ENCODE data around the gene ALG8. TPM values are rescaled to one million over a fixed set of nuclear protein-coding genes. Genes with fewer than 3 reads are reported as not detected.

Gene ALG8
- total RNA-seq, 1 donor from 2014 or later: 26.2 TPM

DNA sequence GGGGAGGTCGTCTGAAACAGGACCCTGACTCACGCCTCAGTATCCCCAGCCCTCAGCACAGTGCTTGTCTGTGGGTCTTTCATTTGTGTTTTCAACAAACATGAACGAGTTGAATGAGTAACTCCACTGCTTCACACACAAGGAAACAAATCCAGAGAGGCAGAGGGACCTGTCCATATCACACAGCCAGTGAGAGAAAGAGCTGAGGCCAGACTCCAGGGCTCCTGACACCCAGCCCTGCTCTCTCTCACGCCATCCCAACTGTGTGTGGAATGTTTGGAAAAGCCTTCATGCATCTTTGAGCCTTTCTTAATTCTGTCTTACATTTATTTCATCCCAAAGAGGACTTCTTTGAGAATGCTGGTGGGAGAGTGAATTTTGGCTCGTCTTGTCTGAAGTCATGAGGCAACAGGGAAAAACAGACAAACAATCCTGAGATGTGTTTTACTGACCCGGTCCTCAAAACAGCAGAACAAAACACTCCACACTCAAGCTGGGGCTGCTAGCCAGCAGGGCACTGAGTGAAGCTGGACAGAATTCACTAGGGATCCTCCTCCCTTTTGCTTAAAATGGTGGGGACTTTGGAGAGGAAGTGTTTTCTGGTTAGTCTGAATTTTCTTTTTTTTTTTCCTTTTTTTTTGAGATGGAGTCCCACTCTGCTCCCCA, 19.7 kb upstream of the ALG8 start:
- no peak for DNase-seq

DNA sequence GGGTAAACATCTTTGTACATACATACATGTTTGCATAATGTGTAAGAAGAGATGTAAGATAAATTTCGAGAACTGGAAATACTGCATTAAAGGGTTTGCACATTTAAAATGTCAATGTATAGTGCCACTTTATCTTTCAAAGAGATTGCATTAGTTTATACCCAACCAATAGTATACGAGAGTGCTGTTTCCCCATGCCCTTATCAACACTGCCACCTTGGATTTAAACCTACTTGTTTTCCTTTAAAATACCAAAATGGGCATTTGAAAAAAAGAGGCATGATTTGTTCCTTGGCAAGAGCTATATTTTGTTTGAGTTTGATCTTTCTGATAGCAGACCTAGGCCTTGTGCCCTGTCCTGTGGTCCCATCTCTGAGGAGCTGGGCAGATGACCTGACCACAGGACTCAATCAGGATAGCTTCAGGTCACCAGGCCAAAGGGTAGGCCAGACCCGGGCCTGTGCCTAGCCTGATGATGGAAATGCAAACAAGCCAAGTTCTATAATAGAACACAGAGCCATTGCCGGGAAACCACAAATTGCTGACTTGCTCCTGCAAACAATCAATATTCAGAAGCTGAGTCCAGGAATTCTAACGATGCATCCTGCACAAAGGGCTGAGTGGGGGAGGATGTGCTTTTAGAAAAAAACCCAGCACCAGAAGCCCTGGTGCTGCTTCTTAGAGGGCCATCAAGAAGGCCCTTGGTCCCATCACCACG, 16.9 kb upstream of the ALG8 start:
- no peak for DNase-seq

DNA sequence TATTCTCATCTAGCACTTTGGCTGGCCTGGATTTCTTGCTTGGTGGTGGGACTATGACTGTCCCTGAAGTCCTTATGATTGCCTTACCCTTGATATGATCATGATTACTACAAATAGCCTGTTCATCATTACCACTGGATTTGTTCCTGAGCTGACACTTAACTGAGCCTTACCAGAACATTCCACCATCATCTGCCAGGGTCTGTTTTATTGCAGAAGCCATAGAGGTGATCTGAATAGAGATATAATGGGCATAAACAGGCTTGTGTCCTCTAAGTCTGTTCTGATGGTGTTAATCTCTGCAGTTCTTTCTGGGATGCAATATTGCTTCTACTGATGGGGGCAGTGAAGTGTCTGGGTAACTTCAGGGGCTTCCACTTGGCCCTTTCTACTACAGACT, 12.4 kb upstream of the ALG8 start:
- DNase-seq: no peak

DNA sequence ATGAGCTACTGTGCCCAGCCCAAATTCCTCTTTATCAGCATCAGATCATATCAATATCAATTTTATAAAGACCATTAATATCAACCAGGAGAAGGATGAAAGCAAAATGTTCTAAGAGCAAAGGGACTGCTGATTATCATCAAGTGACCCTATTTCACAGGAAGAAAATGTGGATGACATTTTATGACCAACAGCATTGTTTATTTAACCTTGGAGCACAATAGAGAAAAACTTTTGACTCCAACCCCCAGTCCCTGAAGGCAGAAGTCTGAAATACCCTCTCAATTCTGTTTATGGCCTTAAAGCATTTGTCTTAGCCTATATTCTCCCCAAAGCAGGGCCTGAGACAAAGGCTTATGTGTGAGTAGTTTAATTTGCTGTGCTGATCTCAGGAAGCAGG, 11.3 kb upstream of the ALG8 start:
- DNase-seq: no peak

DNA sequence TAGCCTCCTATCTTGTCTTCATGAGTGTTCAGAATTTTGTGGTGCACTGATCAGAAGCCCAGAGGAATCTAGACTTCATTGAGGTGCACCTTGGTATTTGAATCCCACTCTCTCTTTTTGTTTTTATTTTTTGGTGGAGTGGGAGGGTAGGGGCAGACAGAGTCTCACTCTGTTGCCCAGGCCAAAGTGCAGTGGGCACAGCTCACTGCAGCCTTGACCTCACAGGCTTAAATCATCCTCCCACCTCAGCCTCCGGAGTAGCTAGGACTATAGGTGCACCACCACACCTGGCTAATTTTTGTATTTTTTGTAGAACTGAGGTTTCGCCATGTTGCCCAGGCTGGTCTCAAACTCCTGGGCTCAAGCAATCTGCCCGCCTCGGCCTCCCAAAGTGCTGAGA, 10.9 kb upstream of the ALG8 start:
- DNase-seq: no peak

DNA sequence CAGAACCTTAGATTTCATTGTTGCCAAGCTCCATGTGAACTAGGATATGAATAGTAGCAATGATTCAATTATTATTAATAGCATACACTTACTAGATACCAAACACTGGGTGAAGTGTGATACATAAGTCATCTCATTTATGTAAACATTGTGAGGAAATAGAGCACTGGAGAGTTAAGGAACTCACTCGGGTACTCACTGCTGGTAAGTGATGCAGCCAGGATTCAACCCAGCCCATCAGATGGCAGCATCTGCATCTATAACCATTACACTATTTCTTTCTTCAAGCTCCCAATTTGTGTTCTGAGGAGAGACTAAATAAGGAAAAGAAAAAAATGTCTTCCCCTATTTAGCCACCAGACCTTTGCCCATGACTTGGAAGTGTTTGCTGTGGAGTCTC, 10.2 kb upstream of the ALG8 start:
- DNase-seq: no peak

DNA sequence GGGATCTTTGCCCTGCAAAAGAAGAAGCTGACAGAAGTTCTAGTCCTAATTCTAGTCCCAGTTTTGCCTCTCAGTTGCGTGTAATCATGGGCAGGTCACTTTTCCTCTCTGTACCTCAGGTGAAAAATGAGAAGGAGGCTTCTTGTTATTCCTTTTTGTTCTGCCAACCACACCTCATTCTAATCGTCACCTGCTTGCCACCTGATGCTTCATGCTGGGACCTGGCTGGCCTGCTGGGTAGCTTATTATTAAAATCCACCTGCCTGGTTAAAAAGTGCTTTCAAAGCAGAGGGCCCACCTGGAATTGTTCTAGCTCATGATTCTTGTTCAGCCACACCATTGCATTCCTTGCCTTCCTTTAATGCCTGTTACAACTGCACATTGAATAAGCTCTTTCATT, 8.4 kb upstream of the ALG8 start:
- DNase-seq: no peak

DNA sequence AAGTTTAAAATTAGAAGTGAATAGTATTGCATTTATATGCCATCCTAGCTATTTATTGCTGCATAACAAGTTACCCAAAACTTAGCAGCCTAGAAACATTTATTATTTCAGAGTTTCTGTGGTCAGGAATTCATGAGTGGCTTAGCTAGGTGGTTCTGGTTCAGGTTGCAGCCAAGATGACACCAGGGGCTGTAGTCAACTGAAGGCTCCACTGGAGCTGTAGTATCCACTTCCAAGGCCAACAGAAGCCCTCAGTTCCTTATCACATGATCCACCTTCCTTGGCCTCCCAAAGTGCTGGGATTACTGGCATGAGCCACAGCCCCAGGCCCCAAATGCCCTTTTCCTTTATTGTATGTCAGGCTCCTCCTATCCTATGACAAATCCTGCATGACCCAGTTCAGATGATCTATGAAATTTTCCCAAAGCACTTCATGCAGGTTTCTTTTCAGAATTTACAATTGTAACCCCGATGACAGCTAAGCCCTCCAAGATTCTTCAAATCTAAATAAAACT, 6.1 kb upstream of the ALG8 start:
- DNase-seq: no peak

DNA sequence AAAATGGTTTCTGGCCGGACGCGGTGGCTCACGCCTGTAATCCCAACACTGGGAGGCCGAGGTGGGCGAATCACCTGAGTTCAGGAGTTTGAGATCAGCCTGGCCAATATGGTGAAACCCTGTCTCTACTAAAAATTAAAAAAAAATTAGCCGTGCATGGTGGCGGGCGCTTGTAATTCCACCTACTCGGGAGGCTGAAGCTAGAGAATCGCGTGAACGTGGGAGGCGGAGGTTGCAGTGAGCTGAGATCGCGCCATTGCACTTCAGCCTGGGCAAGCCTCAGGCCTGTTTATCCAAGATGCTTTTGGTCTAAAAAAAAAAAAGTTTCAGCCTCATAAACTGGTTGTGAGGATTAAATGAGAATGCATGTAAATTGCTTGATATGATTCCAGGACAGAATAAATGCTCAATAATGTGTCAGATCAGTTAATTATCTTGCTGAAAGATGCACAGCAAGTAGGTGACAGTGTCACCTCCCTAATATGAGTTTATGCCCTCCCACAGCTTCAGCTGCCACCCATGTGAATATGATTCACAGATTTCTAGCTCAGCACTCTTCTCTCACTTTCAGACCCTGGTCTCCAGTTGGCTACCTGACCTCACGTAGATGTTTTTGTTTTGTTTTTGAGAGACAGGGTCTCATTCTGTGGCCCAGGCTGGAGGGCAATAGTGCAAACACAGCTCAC, 1.1 kb upstream of the ALG8 start:
- DNase-seq: no peak

DNA sequence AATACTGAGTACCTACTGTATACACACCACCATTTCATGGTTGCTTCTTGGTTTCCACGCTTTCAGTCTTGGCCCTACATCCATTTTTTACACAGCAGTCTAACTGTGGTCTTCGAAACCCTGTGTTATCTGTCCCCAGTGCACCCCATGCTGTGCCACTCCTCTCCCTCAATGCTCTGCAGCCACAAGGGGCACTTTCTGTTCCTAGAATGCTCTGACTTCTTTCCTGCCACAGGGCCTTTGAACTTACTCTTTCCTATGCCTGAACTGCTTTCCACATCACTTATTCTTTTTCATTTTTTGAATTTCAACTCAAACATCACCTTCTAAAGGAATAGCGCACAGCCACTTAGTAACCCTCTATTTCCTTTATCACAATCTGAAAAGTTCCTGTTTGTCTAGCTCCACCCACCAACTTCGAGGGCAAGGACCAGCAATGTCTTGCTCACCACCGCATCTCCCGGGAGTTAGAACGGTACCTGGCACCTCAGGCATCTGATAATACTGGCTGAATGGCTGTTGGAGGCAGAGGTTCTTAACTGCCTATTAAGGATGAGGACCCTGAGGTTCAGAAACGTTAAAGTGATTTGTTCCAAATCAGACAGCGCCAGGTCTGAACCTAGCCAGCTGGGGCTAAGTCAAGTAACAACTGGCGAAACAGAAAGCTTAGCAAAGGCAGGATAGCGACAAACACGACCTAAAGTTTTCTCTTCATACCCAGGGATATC, 568 bp downstream of the ALG8 start:
- DNase-seq: no peak

DNA sequence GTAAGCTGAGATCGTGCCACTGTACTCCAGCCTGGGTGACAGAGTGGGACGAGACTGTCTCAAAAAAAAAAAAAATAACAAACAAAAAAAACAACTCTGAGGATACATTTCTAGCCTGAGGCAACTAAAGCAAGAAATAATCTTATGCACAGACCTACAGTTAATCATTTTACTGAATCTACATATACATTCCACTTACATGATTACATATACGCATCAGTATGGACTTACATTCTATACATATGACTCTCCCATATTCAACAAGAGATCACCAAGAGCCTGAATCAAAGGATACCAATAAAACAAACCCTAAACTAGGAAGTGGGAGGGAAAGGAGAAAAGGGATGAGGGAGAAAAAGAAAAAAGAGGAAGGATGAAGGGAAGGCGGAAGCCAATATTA, 1.1 kb downstream of the ALG8 start:
- DNase-seq: no peak

DNA sequence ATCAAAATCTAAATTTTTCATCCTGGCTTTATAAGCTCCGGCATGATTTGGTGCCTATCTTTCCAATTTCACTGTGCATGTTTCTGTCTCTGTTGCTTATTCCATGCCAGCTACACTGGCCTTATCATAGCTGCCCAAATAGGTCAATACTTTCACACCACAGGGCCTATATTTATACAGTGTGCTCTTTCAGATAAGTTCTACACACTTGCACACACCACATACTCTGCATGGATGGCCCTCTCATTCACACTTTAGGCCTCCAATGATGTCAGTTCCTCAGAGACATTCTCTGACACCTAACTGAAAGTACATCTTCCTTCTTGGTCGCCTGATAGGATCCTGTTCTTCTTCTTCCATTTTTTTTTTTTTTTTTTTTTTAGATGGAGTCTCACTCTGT, 7.0 kb downstream of the ALG8 start:
- DNase-seq: no peak

DNA sequence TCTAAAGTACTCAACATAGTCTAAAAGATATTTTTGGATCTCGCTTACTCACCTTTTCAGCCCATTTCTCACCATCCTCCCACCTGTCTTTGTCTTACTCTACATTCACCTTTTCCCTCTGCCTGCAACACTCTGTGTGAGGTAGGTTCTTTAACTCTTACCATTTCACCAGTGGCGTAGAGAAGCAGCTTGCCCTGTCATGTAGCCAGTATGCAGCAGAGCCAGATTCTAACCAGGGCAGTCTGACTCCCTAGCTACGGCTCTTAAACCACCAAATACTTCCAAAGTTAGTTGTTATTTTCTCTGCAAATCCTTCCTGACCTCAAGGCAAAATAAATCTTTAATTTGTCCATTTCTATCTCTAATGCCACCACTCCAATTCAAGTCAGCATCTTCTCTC, 7.5 kb downstream of the ALG8 start:
- DNase-seq: no peak

DNA sequence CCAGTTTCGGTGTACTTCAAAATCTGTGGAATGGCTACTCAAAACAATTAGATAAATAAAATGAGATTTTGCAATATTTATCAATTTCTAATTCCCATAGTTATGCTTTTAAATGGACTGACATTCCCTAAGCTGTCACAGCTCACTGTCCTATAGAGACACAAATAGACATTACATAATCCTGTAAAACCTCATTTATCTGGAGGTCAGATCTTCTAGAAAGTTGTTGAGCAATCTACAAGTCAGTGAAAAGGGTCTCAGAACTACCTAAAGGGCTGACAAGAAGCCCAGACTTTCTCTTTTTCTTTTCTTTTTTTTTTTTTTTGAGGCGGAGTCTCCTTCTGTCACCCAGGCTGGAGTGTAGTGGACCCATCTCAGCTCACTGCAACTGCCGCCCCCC, 12.0 kb downstream of the ALG8 start:
- DNase-seq: no peak

DNA sequence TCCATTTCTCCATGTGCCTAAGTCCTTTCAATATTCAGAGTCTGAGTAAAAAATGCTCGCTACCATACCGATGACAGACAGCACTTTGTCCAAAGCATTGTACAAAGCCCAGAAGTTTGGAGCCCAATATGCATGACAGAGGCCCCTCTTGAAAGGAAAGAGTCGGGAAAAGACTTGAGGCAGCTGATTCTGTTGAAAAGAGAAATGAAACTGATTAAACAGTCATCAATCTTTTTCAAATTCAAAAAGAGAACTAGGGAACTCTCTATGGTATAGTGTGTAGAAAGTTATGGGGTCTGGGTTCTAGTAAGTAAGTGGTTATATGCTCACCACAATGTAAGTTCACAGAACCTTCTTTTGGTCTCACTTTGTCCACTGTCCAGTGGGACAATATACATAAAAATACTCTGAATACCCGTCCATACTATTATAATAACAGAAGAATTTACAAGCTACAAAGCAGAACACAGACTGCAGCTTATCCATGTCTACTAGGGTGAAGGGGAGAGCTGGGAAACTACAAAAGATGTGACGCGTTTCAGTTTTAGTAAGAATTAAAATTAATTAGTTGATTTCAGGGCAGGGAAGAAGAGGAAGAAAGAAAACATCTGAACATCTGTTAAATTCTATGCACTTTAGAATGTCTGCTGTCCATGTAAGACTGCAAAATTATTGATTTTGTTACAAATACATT, 26.7 kb downstream of the ALG8 start:
- DNase-seq: no peak

DNA sequence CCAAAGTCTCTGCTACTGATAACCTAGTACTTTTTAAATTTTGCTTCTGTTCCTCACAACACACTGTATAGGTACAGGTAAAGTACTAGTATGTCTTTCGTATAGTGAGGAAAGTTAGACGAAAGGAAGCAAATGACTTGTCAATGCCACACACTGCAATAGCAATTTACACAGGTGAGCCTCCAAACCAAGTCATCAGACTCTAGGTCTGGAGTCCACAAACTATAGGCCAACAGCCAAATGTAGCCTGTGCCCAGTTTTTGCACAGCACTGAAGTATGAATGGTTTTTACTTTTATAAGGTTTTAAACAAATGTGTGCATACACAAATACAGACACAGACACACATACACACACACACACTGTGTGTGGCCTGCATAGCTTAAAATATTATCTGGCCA, 28.1 kb downstream of the ALG8 start:
- DNase-seq: no peak

DNA sequence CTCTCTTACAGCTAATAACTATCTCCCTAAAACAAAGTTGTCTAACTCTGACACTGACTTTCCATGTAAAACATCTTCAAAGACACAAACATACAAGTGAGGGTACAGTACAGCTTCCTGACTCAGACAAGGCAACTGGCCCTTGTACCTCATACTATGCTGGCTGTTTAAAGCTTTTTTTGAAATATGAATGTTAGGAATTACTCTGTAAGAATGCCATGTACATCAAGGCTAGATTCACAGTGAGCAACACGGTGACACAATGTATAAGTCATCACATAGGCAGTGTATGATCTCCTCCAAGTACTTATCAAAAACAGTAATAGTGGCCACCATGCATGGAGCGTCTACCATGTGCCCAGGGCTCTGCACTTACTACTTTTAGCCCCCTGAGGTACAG, 28.6 kb downstream of the ALG8 start:
- DNase-seq: no peak

DNA sequence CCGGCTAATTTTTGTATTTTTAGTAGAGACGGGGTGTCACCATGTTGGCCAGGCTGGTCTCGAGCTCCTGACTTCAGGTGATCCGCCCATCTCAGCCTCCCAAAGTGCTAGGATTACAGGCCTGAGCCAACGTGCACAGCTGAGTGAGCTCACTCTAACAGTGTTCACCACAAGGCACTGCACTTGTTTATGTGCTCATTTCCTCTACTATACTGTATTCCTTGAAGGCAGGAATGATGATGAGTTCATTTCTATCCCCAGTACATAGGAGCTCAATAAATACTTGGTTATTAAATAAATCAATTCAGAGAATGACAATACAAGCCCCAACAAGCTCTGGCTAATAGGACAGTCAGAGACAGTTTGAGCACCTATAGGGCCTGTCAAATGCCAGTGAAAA, 29.1 kb downstream of the ALG8 start:
- DNase-seq: no peak

DNA sequence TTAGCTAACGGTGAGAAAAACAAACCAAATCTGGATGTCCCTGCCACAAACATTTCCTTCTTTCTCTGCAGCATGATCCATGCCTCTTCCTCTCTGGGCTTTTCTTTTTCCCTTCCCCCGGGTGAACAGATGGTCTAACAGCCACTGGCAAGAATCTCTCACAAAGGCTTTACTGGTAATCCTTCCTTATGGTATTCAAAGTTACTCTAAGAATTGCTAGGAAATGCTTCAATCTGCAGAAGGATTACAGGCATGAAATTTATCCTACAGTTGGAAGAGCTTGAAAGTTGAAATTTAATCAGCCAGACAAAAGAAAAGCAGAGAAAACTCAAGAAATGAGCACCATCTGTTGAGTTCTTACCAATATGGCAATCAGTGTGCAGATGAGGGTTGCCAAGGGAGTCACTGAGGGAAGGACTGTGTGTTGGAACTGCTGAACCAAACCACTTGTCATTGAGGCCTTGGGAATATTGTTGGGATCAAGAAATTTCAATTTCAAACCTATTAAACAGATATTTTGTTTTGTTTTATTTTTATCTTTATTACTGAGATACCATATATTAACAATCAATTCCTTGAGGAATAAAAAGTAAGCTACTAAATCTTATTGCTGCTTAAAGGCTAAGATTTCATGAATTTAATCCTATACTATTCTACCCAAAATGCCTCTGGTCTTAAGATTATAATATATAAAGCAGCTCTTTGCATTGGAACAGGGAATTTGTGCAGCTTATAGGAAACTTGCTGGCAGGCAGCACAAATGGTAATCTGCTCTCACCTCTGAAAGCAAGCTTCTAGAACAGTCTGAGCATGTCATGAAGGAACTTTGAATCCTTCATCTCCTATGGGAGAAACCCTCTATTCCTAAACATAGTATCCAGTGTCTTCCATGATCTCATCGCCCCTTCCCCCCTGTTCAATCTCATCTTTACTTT, 30.1 kb downstream of the ALG8 start:
- no peak for DNase-seq

DNA sequence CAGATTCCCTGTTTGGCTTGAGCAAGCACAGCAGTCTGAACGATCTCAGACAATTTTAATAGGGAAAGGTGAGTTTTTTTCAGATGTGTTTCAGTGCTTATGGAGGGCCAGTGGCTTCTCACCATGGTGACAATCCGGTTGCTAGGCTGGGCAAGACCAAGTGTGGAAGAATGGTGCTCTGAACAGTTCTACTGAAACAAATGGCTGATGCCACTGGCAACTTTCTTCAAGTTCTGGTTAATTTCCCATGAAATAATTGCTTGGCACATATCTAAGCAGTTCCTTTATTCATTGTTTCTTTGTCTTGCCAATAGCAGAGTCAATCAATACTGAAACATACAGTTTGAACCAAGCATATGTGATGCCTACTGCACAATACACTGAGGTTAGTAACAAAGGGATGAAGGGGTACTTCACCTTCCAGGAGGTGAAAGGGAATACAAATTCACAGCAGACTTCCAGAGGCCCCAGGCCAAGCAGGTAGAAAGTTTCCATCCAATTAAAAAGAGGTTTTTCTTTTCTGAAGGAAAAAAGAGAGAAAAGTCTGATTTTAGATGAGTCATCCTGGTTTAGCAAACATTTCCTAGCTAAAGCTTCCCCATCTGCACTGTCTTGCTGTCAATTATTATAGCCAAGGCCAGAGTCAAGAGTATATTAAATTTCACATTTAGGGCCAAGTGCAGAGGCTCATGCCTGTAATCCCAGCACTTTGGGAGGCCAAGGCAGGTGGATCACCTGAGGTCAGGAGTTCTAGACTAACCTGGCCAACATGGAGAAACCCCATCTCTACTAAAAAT, 38.6 kb downstream of the ALG8 start:
- DNase-seq: no peak
